Spleen (tissue), 7 donors: ENCODE results near the gene ZC3H8.

Source experiments
- CTCF ChIP-seq, 11 experiments: fragments of 200-600 bp in 7 of 11; fragments of 450-650 bp in 4 of 11; sonication (generic) in 4 of 11; IDR thresholded peaks in 8 of 11; conservative IDR thresholded peaks in 3 of 11; 1 replicate in 7 of 11; 2 replicates in 4 of 11; pipeline versions ENCODE4 v1.4.0 to v1.8.0; 2016 to 2021; ENCODE audit warnings: antibody characterized with exemption in 11 of 11, inconsistent platforms in 4 of 11, mild to moderate bottlenecking in 1 of 11
- POLR2A ChIP-seq, 3 donors: fragments of 450-650 bp; IDR thresholded peaks; one replicate each; pipeline ENCODE4 v1.5.1; 2017; ENCODE audit warnings: antibody characterized with exemption in 3 of 3, mild to moderate bottlenecking in 1 of 3
- POLR2AphosphoS5 ChIP-seq, 3 donors: sonication (generic); formaldehyde crosslinking; IDR thresholded peaks; one replicate each; pipeline ENCODE4 v1.5.1; 2017; ENCODE audit warnings: antibody characterized with exemption in 3 of 3
- donor health status: DM: no; HTN: no; CAD: no; lungs with moderate emphysema.
- donor health status: DM: no; HTN: no; CAD: no.
- donor health status: DM: no; HTN: no; CAD: no.

GRCh38 chr2:112185131-112185530 is 69.7 kb downstream of the ZC3H8 start:
- no peak for TF ChIP-seq CTCF (IDR thresholded peaks at IDR 0.05 in 8 of 11, conservative IDR thresholded peaks at IDR 0.05 in 3 of 11)
- no peak for TF ChIP-seq POLR2A (IDR thresholded peaks at IDR 0.05)
- no peak for TF ChIP-seq POLR2AphosphoS5 (IDR thresholded peaks at IDR 0.05)
